Fibroblast of villous mesenchyme (primary cell): ENCODE results near the gene PLEKHA8. TPM values are rescaled to one million over a fixed set of nuclear protein-coding genes. Genes with fewer than 3 reads are reported as not detected.
A peak's percentile ranks its signal among the peaks of the same experiment; 100 is the strongest.

ENCODE experiments used
- DNase-seq: peaks from one replicate; pipeline ENCODE4 v3.0.0-alpha.2; 2010; ENCODE audit warnings: low read depth
- H3K4me3 ChIP-seq: 2 replicates; pipeline ENCODE4 v1.5.1; 2011; ENCODE audit warnings: low read depth, mild to moderate bottlenecking, low read length
- CTCF ChIP-seq: IDR thresholded peaks from 2 replicates; pipeline ENCODE4 v1.5.1; 2012; ENCODE audit warnings: low read depth, mild to moderate bottlenecking, low read length; ENCODE audit not compliant: insufficient read depth
- total RNA-seq: library from RNA; depleted of rRNA; stranded (reverse); fragments of >200 nt; gene quantifications from 2 replicates; pipeline ENCODE4 v1.2.3, GENCODE V29; 2012

The PLEKHA8 gene
- total RNA-seq, 1 donor: 17.7 TPM

GRCh38 chr7:30149640-30150272, 121.5 kb downstream of the PLEKHA8 start:
- H3K4me3 ChIP-seq: no peak overlapping the region
- DNase-seq: no peak
- TF ChIP-seq CTCF: no peak

DNA sequence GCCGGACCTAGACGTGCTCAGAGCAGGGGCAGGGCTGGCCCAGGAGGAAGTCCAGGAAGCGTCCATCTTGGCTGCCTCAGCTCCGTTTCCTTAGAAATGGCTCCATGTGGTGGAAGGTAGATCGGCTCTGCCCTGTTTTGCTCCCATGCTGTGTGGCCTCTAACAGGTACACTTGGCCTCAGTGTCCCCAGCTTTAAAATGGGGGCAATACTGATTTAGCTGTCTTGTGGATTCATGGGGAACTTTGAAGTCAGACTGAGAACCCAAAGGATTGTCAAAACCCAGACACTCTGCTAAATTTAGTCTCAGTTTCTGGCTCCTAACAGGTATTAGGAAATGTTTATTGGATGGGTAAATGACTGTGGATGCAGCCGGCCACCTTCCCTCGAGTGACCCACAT, 122.5 kb downstream of the PLEKHA8 start:
- no peak overlapping the region for H3K4me3 ChIP-seq
- DNase-seq: no peak
- no peak for TF ChIP-seq CTCF

DNA sequence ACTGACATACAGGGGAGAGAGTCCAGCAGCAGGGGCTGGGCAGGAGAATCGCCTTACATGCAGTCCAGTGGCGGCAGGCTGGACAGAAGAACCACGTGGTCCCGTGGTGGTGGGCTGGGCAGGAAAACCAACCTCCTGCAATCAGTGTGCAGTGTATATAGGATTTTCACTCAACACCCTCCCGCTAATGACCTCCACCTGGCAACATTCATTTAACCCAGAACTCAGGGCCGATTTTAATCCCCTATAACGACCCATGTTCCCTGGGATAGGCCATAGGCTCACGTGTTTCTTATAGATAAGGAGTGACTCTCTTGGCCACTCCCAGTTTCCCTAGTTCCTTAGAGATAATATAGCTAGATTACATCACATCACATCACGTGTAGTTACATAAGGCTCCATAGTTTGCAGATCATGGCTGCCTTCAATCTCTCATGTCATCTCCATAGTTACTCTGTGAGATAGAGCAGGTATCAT, 125.9 kb downstream of the PLEKHA8 start:
- no peak for TF ChIP-seq CTCF
- no peak overlapping the region for H3K4me3 ChIP-seq
- no peak for DNase-seq

DNA sequence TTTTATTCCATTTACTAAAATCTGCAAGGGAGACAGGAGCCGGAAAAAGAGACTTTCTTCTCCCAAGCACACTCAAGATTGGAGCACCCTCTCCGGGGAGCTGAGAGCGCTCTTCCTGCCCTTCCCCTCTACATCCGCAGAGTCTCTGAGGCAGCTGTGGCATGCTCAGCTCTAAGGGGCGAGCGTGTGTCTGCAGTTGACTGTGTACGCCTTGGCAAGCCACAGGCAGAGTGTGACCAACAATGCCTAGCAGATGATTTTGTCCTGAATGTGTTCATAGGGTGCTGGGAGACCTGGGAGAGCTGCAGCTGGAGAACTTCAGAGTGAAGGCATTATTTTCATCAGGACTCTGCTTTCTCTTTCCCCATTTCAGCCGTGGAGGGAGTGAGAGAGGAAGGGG, 127.3 kb downstream of the PLEKHA8 start:
- DNase-seq: no peak
- H3K4me3 ChIP-seq: no peak overlapping the region
- no peak for TF ChIP-seq CTCF

DNA sequence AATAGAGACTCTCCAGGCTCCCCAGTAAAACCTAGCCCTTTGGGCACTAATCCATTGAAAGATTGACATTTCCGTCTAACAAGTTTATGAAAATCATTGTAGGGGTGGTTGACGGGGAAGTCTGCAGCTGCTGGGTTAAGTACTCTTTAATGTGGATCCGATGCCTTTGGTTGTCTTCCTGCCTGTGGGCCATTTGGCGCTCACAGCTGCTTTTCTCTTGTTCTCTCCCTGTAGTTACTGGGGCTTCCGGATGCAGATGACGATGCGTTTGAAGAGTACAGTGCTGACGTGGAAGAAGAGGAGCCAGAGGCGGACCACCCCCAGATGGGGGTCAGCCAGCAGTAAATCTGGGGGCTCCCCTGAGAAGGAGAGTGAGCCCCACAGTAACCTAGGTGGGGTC, 129.0 kb downstream of the PLEKHA8 start:
- TF ChIP-seq CTCF: no peak
- H3K4me3 ChIP-seq: no peak overlapping the region
- DNase-seq: no peak

DNA sequence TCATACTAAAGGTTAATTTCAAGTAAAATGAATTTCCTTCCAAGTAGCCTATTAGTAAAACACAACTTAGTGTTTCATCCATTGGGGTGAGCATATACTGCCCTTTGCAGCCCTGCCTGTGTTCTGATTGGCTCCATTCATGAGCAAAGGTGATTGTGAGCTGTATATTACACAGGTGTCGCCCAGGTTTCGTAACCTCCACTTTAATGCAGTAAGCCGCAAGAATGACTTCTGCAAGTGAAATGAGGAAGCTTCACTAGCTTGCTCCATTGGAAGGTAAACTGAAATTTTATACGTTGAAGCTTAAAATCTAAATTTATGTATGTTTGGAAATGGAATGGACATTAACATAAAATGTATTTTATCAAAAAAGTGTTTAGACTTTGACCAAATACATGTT, 131.0 kb downstream of the PLEKHA8 start:
- H3K4me3 ChIP-seq: no peak overlapping the region
- DNase-seq: no peak
- TF ChIP-seq CTCF: no peak

GRCh38 chr7:30159698-30160143, 131.5 kb downstream of the PLEKHA8 start:
- peak; percentile 14 for DNase-seq
- H3K4me3 ChIP-seq: no peak overlapping the region
- peak; percentile 31 for TF ChIP-seq CTCF
